SJSA1 (cell line): ENCODE data around the gene FTL. TPM values are rescaled to one million over a fixed set of nuclear protein-coding genes. Genes with fewer than 3 reads are reported as not detected.
A peak's percentile ranks its signal among the peaks of the same experiment; 100 is the strongest.

Experiments used
- DNase-seq, 2 experiments: peaks; one replicate each; pipeline ENCODE4 v3.0.0-alpha.2; 2015 to 2020; ENCODE audit warnings: low spot score in 2 of 2, low read depth in 1 of 2
- H3K27ac ChIP-seq: fragments of 250-450 bp; sonication (Bioruptor Pico); 2 replicates; pipeline ENCODE4 v1.5.1; 2020; ENCODE audit warnings: mild to moderate bottlenecking, moderate library complexity
- H3K27me3 ChIP-seq: fragments of 250-450 bp; sonication (Bioruptor Pico); replicated peaks from 2 replicates; pipeline ENCODE4 v1.5.1; 2020; ENCODE audit warnings: mild to moderate bottlenecking, moderate library complexity
- H3K36me3 ChIP-seq: fragments of 250-450 bp; sonication (Bioruptor Pico); 2 replicates; pipeline ENCODE4 v1.5.1; 2020; ENCODE audit warnings: mild to moderate bottlenecking
- H3K4me1 ChIP-seq: fragments of 250-450 bp; sonication (Bioruptor Pico); replicated peaks from 2 replicates; pipeline ENCODE4 v1.6.1; 2021; ENCODE audit warnings: mild to moderate bottlenecking
- H3K4me3 ChIP-seq: fragments of 250-450 bp; sonication (Bioruptor Pico); 2 replicates; pipeline ENCODE4 v1.5.1; 2020; ENCODE audit warnings: mild to moderate bottlenecking
- H3K9me3 ChIP-seq: fragments of 250-450 bp; sonication (Bioruptor Pico); replicated peaks from 2 replicates; pipeline ENCODE4 v1.5.1; 2020; ENCODE audit warnings: mild to moderate bottlenecking
- total RNA-seq: library from RNA; depleted of rRNA; stranded (reverse); fragments of >200 nt; shearing (Covaris generic); gene quantifications from 2 replicates; pipeline ENCODE4 v1.2.3, GENCODE V29; 2014

FTL gene
- total RNA-seq, 1 experiment from 2014 or later: 2,837 TPM

- Histone ChIP-seq H3K27ac (peak overlapping the region; percentile 99), H3K4me1 (peaks cover 40% of the 10 kb centered on the region), H3K27me3 (no peaks in the 10 kb centered on the region), H3K36me3 (peaks cover 57% of the 10 kb centered on the region), H3K9me3 (no peaks in the 10 kb centered on the region; the same call in 1 of the 2 replicates), H3K4me3 (no peak overlapping the region)
- DNase-seq: peak in 1 of 2 experiments; percentile 46
These were observed 687 bp upstream of the FTL start for GRCh38 chr19:48964205-48965039.

DNA sequence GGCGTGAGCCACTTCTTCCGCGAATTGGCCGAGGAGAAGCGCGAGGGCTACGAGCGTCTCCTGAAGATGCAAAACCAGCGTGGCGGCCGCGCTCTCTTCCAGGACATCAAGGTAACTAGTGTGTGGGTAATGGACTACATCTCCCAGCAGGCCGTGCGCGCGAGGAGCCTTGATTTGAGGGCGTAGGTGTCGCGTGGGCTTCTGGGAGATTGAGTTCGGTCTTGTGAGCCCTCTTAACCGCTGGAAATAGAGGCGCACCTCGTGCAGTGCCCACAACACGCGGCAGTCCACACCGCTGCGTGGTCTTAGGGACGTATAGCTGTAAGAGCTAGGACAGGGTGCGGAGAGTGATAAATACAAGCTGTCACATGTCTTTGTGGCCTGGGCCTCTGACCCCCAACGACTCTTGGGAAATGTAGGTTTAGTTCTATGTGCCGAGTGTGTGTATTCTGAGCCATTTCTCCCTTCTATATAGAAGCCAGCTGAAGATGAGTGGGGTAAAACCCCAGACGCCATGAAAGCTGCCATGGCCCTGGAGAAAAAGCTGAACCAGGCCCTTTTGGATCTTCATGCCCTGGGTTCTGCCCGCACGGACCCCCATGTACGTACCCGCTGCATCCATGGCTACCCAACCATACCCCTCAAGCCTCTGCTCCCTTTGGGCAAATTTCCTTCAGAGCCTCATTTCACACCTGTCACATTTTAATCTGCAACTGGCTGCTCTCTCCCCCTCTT, 864 bp downstream of the FTL start:
- Histone ChIP-seq H3K36me3 (peaks cover 67% of the 10 kb centered on the region), H3K27ac (peak overlapping the region; percentile 7; the same call in 1 of the 2 replicates), H3K4me1 (peaks cover 43% of the 10 kb centered on the region), H3K4me3 (peak overlapping the region; percentile 52), H3K9me3 (no peaks in the 10 kb centered on the region; the same call in 1 of the 2 replicates), H3K27me3 (no peaks in the 10 kb centered on the region)
- DNase-seq: peak; percentile 86 to 87

- no peaks in the 10 kb centered on the region for H3K27me3 ChIP-seq
- H3K4me1 ChIP-seq: peaks cover 45% of the 10 kb centered on the region
- peaks cover 69% of the 10 kb centered on the region for H3K36me3 ChIP-seq
- no peaks in the 10 kb centered on the region; the same call in 1 of the 2 replicates for H3K9me3 ChIP-seq
- DNase-seq: peak in 1 of 2 experiments; percentile 22
- H3K4me3 ChIP-seq: peak overlapping the region; percentile 52
- no peak overlapping the region for H3K27ac ChIP-seq
These were observed 1.6 kb downstream of the FTL start for GRCh38 chr19:48966541-48967345.

GRCh38 chr19:48967346-48968178, 2.5 kb downstream of the FTL start:
- Histone ChIP-seq H3K27me3 (no peaks in the 10 kb centered on the region), H3K4me3 (no peak overlapping the region), H3K27ac (no peak overlapping the region), H3K9me3 (no peaks in the 10 kb centered on the region), H3K36me3 (peaks cover 62% of the 10 kb centered on the region), H3K4me1 (peaks cover 36% of the 10 kb centered on the region)
- DNase-seq: peak in 1 of 2 experiments; percentile 31

DNA sequence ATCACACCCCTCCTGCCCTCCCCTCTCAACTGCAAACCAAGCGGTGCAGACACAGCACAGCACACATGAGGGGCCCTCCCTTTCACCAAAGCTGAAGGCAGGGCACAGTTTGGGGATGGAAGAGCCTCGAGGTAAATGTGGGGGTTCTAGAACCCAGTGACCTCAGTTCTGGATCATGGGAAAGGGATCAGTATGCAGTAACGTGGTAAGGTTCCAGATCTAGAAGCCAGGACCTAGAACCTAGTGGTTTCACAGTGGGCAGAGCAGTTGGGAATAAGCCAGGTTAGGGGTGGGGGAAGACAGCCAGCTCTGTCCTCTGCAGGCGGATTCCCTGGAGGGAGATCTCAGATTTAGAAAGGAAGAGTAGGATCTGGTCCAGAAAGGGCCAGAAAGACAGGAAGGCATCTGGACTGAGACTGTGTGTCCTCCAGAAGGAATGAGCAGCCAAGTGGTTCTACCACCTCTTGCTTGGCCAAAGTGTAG, 3.1 kb downstream of the FTL start:
- H3K27me3 ChIP-seq: no peaks in the 10 kb centered on the region
- no peak overlapping the region for H3K27ac ChIP-seq
- DNase-seq: peak in 1 of 2 experiments; percentile 31
- peaks cover 62% of the 10 kb centered on the region for H3K36me3 ChIP-seq
- H3K4me1 ChIP-seq: peaks cover 34% of the 10 kb centered on the region
- H3K4me3 ChIP-seq: no peak overlapping the region
- no peaks in the 10 kb centered on the region for H3K9me3 ChIP-seq

- no peak for DNase-seq
- H3K27me3 ChIP-seq: no peaks in the 10 kb centered on the region
- H3K4me3 ChIP-seq: no peak overlapping the region
- no peak overlapping the region for H3K27ac ChIP-seq
- H3K4me1 ChIP-seq: peaks cover 28% of the 10 kb centered on the region
- peaks cover 64% of the 10 kb centered on the region for H3K36me3 ChIP-seq
- H3K9me3 ChIP-seq: no peaks in the 10 kb centered on the region
These were observed 3.7 kb downstream of the FTL start for GRCh38 chr19:48968813-48969218.

GRCh38 chr19:48969276-48970138, 4.4 kb downstream of the FTL start:
- Histone ChIP-seq H3K27ac (no peak overlapping the region), H3K27me3 (no peaks in the 10 kb centered on the region), H3K36me3 (peaks cover 71% of the 10 kb centered on the region), H3K4me3 (no peak overlapping the region), H3K4me1 (peaks cover 21% of the 10 kb centered on the region), H3K9me3 (no peaks in the 10 kb centered on the region)
- DNase-seq: no peak

- Histone ChIP-seq H3K27ac (no peak overlapping the region), H3K27me3 (no peaks in the 10 kb centered on the region), H3K4me3 (no peak overlapping the region), H3K9me3 (no peaks in the 10 kb centered on the region), H3K4me1 (peaks cover 18% of the 10 kb centered on the region), H3K36me3 (peaks cover 78% of the 10 kb centered on the region)
- no peak for DNase-seq
These were observed 5.1 kb downstream of the FTL start for GRCh38 chr19:48970139-48970766.

DNA sequence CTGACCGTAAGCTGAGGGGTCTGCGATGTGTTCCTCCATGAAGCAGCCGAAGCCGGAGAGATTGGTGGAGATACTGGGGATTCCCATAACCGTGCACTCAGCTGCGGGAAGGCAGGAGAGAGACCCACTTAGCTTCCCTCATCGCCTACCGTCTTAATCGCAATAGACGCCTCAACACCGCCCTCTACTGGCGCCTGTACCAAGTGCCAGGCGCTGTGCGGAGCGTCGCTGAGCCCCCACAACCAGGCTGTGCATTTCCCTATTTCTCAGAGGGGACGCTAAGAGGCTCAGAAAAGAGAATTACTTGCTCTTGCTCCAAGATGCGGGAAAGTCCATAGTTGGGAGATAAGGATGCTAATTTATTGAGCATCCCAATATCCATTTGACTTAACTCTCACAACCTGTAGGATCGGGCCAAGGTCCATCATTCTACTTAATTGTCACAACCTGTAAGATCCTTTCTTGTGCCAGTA, 5.8 kb downstream of the FTL start:
- H3K9me3 ChIP-seq: no peaks in the 10 kb centered on the region
- peaks cover 76% of the 10 kb centered on the region for H3K36me3 ChIP-seq
- H3K27me3 ChIP-seq: no peaks in the 10 kb centered on the region
- H3K4me1 ChIP-seq: peaks cover 18% of the 10 kb centered on the region
- no peak overlapping the region for H3K4me3 ChIP-seq
- peak; percentile 65 to 80 for DNase-seq
- H3K27ac ChIP-seq: no peak overlapping the region

GRCh38 chr19:48975947-48976847, 11.1 kb downstream of the FTL start:
- H3K4me1 ChIP-seq: peaks cover 24% of the 10 kb centered on the region
- H3K27me3 ChIP-seq: no peaks in the 10 kb centered on the region
- H3K36me3 ChIP-seq: peaks cover 45% of the 10 kb centered on the region
- DNase-seq: peak in 1 of 2 experiments; percentile 39
- H3K9me3 ChIP-seq: no peaks in the 10 kb centered on the region
- H3K27ac ChIP-seq: no peak overlapping the region
- no peak overlapping the region for H3K4me3 ChIP-seq

DNA sequence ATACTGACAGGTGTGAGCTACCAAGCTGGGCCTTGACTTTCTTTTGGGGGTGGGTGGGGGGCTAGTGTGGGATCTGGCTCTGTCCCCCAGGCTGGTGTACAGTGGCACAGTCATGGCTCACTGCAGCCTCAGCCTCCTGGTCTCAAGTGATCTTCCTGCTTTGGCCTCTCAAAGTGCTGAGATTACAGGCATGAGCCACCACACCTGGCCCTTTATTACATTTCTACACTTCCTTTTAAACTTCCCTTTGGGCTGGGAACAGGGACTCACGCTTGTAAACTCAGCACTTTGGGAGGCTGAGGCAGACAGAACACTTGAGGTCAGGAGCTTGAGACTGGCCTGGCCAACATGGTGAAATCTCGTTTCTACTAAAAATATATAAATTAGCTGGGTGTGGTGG, 12.0 kb downstream of the FTL start:
- H3K4me1 ChIP-seq: peaks cover 24% of the 10 kb centered on the region
- peaks cover 54% of the 10 kb centered on the region for H3K36me3 ChIP-seq
- no peak overlapping the region for H3K27ac ChIP-seq
- no peaks in the 10 kb centered on the region for H3K9me3 ChIP-seq
- no peak overlapping the region for H3K4me3 ChIP-seq
- H3K27me3 ChIP-seq: no peaks in the 10 kb centered on the region
- DNase-seq: no peak
